ENCODE results near the gene TMEM81.
A peak's percentile ranks its signal among the peaks of the same experiment; 100 is the strongest.

Gene TMEM81

GRCh38 chr1:205084360-205084759 is at the start of gene TMEM81:
TMEM81 (minus strand) TSS chr1:205084460; CDS start chr1:205084320, 140 bp downstream.
- Histone ChIP-seq H3K36me3 (ENCODE audit: control insufficient read depth, low read depth, low read length) (peaks cover 33% of the 10 kb centered on the region), H3K4me1 (ENCODE audit: control insufficient read depth, low read depth, low read length) (no peaks in the 10 kb centered on the region), H3K4me3 (ENCODE audit: low read length) (no peak within 1 kb of the TSS), H3K27me3 (ENCODE audit: control insufficient read depth, insufficient read depth, low read length) (no peaks in the 10 kb centered on the region), H3K27ac (ENCODE audit: low read length) (no peak within 1 kb of the TSS), H3K9me3 (ENCODE audit: control insufficient read depth, low read depth, low read length) (no peaks in the 10 kb centered on the region), H3K9ac (ENCODE audit: low read length) (no peak within 1 kb of the TSS)

GRCh38 chr1:205133287-205133686 is 49.0 kb upstream of the TMEM81 start:
- H3K9me3 ChIP-seq (ENCODE audit: control insufficient read depth, low read depth, low read length) = no peaks in the 10 kb centered on the region
- no peak overlapping the region for H3K27ac ChIP-seq (ENCODE audit: low read length)
- H3K9ac ChIP-seq (ENCODE audit: low read length) = no peak overlapping the region
- H3K27me3 ChIP-seq (ENCODE audit: control insufficient read depth, insufficient read depth, low read length) = no peaks in the 10 kb centered on the region
- H3K4me1 ChIP-seq (ENCODE audit: control insufficient read depth, low read depth, low read length) = peaks cover 7% of the 10 kb centered on the region
- no peaks in the 10 kb centered on the region for H3K36me3 ChIP-seq (ENCODE audit: control insufficient read depth, low read depth, low read length)
- no peak overlapping the region for H3K4me3 ChIP-seq (ENCODE audit: low read length)

- Histone ChIP-seq H3K27ac (ENCODE audit: low read length) (no peak overlapping the region), H3K27me3 (ENCODE audit: control insufficient read depth, insufficient read depth, low read length) (no peaks in the 10 kb centered on the region), H3K4me3 (ENCODE audit: low read length) (no peak overlapping the region), H3K9ac (ENCODE audit: low read length) (no peak overlapping the region), H3K36me3 (ENCODE audit: control insufficient read depth, low read depth, low read length) (no peaks in the 10 kb centered on the region), H3K9me3 (ENCODE audit: control insufficient read depth, low read depth, low read length) (no peaks in the 10 kb centered on the region), H3K4me1 (ENCODE audit: control insufficient read depth, low read depth, low read length) (no peaks in the 10 kb centered on the region)
Measured at GRCh38 chr1:205129447-205130029, 45.3 kb upstream of the TMEM81 start.

GRCh38 chr1:205128050-205128449 is 43.8 kb upstream of the TMEM81 start:
- H3K4me1 ChIP-seq (ENCODE audit: control insufficient read depth, low read depth, low read length) = no peaks in the 10 kb centered on the region
- H3K27me3 ChIP-seq (ENCODE audit: control insufficient read depth, insufficient read depth, low read length) = no peaks in the 10 kb centered on the region
- H3K4me3 ChIP-seq (ENCODE audit: low read length) = no peak overlapping the region
- no peak overlapping the region for H3K9ac ChIP-seq (ENCODE audit: low read length)
- no peak overlapping the region for H3K27ac ChIP-seq (ENCODE audit: low read length)
- no peaks in the 10 kb centered on the region for H3K36me3 ChIP-seq (ENCODE audit: control insufficient read depth, low read depth, low read length)
- no peaks in the 10 kb centered on the region for H3K9me3 ChIP-seq (ENCODE audit: control insufficient read depth, low read depth, low read length)

- Histone ChIP-seq H3K4me1 (ENCODE audit: control insufficient read depth, low read depth, low read length) (no peaks in the 10 kb centered on the region), H3K27ac (ENCODE audit: low read length) (no peak overlapping the region), H3K27me3 (ENCODE audit: control insufficient read depth, insufficient read depth, low read length) (no peaks in the 10 kb centered on the region), H3K9me3 (ENCODE audit: control insufficient read depth, low read depth, low read length) (no peaks in the 10 kb centered on the region), H3K36me3 (ENCODE audit: control insufficient read depth, low read depth, low read length) (no peaks in the 10 kb centered on the region), H3K4me3 (ENCODE audit: low read length) (no peak overlapping the region), H3K9ac (ENCODE audit: low read length) (no peak overlapping the region)
Measured at GRCh38 chr1:205127646-205128045, 43.4 kb upstream of the TMEM81 start.

- H3K4me3 ChIP-seq (ENCODE audit: low read length) = no peak overlapping the region
- H3K9ac ChIP-seq (ENCODE audit: low read length) = no peak overlapping the region
- no peaks in the 10 kb centered on the region for H3K4me1 ChIP-seq (ENCODE audit: control insufficient read depth, low read depth, low read length)
- no peaks in the 10 kb centered on the region for H3K9me3 ChIP-seq (ENCODE audit: control insufficient read depth, low read depth, low read length)
- H3K27me3 ChIP-seq (ENCODE audit: control insufficient read depth, insufficient read depth, low read length) = no peaks in the 10 kb centered on the region
- H3K27ac ChIP-seq (ENCODE audit: low read length) = no peak overlapping the region
- H3K36me3 ChIP-seq (ENCODE audit: control insufficient read depth, low read depth, low read length) = no peaks in the 10 kb centered on the region
Measured at GRCh38 chr1:205124726-205125125, 40.5 kb upstream of the TMEM81 start.

GRCh38 chr1:205122489-205122882 is 38.2 kb upstream of the TMEM81 start:
- peak overlapping the region; percentile 89 for H3K9ac ChIP-seq (ENCODE audit: low read length)
- H3K27me3 ChIP-seq (ENCODE audit: control insufficient read depth, insufficient read depth, low read length) = no peaks in the 10 kb centered on the region
- H3K27ac ChIP-seq (ENCODE audit: low read length) = peak overlapping the region; percentile 100

GRCh38 chr1:205121660-205122488 is 37.6 kb upstream of the TMEM81 start, which contains the start of gene RBBP5:
RBBP5 (minus strand) TSS chr1:205121978; CDS start chr1:205121873, 105 bp downstream.
- peak within 1 kb of the TSS; percentile 100 for H3K27ac ChIP-seq (ENCODE audit: low read length)
- H3K4me1 ChIP-seq (ENCODE audit: control insufficient read depth, low read depth, low read length) = no peaks in the 10 kb centered on the region
- H3K4me3 ChIP-seq (ENCODE audit: low read length) = peak within 1 kb of the TSS; percentile 96
- no peaks in the 10 kb centered on the region for H3K9me3 ChIP-seq (ENCODE audit: control insufficient read depth, low read depth, low read length)
- no peaks in the 10 kb centered on the region for H3K36me3 ChIP-seq (ENCODE audit: control insufficient read depth, low read depth, low read length)
- H3K27me3 ChIP-seq (ENCODE audit: control insufficient read depth, insufficient read depth, low read length) = no peaks in the 10 kb centered on the region
- H3K9ac ChIP-seq (ENCODE audit: low read length) = peak within 1 kb of the TSS; percentile 89

More at GRCh38 chr1:205122489-205122882, 38.2 kb upstream of the TMEM81 start:
- H3K36me3 ChIP-seq (ENCODE audit: control insufficient read depth, low read depth, low read length) = no peaks in the 10 kb centered on the region
- H3K4me1 ChIP-seq (ENCODE audit: control insufficient read depth, low read depth, low read length) = no peaks in the 10 kb centered on the region
- peak overlapping the region; percentile 96 for H3K4me3 ChIP-seq (ENCODE audit: low read length)
- H3K9me3 ChIP-seq (ENCODE audit: control insufficient read depth, low read depth, low read length) = no peaks in the 10 kb centered on the region

- no peaks in the 10 kb centered on the region for H3K27me3 ChIP-seq (ENCODE audit: control insufficient read depth, insufficient read depth, low read length)
- no peak overlapping the region for H3K4me3 ChIP-seq (ENCODE audit: low read length)
- H3K36me3 ChIP-seq (ENCODE audit: control insufficient read depth, low read depth, low read length) = peaks cover 12% of the 10 kb centered on the region
- H3K9me3 ChIP-seq (ENCODE audit: control insufficient read depth, low read depth, low read length) = no peaks in the 10 kb centered on the region
- H3K27ac ChIP-seq (ENCODE audit: low read length) = no peak overlapping the region
- no peaks in the 10 kb centered on the region for H3K4me1 ChIP-seq (ENCODE audit: control insufficient read depth, low read depth, low read length)
- no peak overlapping the region for H3K9ac ChIP-seq (ENCODE audit: low read length)
Measured at GRCh38 chr1:205118752-205119151, 34.5 kb upstream of the TMEM81 start.

GRCh38 chr1:205111354-205111753 is 27.1 kb upstream of the TMEM81 start:
- Histone ChIP-seq H3K27me3 (ENCODE audit: control insufficient read depth, insufficient read depth, low read length) (no peaks in the 10 kb centered on the region), H3K9ac (ENCODE audit: low read length) (no peak overlapping the region), H3K4me1 (ENCODE audit: control insufficient read depth, low read depth, low read length) (no peaks in the 10 kb centered on the region), H3K27ac (ENCODE audit: low read length) (no peak overlapping the region), H3K4me3 (ENCODE audit: low read length) (no peak overlapping the region), H3K36me3 (ENCODE audit: control insufficient read depth, low read depth, low read length) (peaks cover 31% of the 10 kb centered on the region), H3K9me3 (ENCODE audit: control insufficient read depth, low read depth, low read length) (no peaks in the 10 kb centered on the region)

- H3K27ac ChIP-seq (ENCODE audit: low read length) = no peak overlapping the region
- H3K4me3 ChIP-seq (ENCODE audit: low read length) = no peak overlapping the region
- H3K9ac ChIP-seq (ENCODE audit: low read length) = no peak overlapping the region
- H3K36me3 ChIP-seq (ENCODE audit: control insufficient read depth, low read depth, low read length) = peaks cover 33% of the 10 kb centered on the region
- no peaks in the 10 kb centered on the region for H3K27me3 ChIP-seq (ENCODE audit: control insufficient read depth, insufficient read depth, low read length)
- no peaks in the 10 kb centered on the region for H3K9me3 ChIP-seq (ENCODE audit: control insufficient read depth, low read depth, low read length)
- H3K4me1 ChIP-seq (ENCODE audit: control insufficient read depth, low read depth, low read length) = no peaks in the 10 kb centered on the region
Measured at GRCh38 chr1:205109711-205110110, 25.5 kb upstream of the TMEM81 start.

GRCh38 chr1:205109269-205109668 is 25.0 kb upstream of the TMEM81 start:
- H3K36me3 ChIP-seq (ENCODE audit: control insufficient read depth, low read depth, low read length) = peaks cover 31% of the 10 kb centered on the region
- no peak overlapping the region for H3K27ac ChIP-seq (ENCODE audit: low read length)
- H3K27me3 ChIP-seq (ENCODE audit: control insufficient read depth, insufficient read depth, low read length) = no peaks in the 10 kb centered on the region
- H3K4me1 ChIP-seq (ENCODE audit: control insufficient read depth, low read depth, low read length) = no peaks in the 10 kb centered on the region
- H3K9ac ChIP-seq (ENCODE audit: low read length) = no peak overlapping the region
- no peak overlapping the region for H3K4me3 ChIP-seq (ENCODE audit: low read length)
- H3K9me3 ChIP-seq (ENCODE audit: control insufficient read depth, low read depth, low read length) = no peaks in the 10 kb centered on the region
